ENCODE results near the gene B4GALNT3. TPM values are rescaled to one million over a fixed set of nuclear protein-coding genes. Genes with fewer than 3 reads are reported as not detected.

The B4GALNT3 gene
- total RNA-seq, 4 donors from 2014 or later = 30.7 to 66.2 (median 35.0) TPM

DNA sequence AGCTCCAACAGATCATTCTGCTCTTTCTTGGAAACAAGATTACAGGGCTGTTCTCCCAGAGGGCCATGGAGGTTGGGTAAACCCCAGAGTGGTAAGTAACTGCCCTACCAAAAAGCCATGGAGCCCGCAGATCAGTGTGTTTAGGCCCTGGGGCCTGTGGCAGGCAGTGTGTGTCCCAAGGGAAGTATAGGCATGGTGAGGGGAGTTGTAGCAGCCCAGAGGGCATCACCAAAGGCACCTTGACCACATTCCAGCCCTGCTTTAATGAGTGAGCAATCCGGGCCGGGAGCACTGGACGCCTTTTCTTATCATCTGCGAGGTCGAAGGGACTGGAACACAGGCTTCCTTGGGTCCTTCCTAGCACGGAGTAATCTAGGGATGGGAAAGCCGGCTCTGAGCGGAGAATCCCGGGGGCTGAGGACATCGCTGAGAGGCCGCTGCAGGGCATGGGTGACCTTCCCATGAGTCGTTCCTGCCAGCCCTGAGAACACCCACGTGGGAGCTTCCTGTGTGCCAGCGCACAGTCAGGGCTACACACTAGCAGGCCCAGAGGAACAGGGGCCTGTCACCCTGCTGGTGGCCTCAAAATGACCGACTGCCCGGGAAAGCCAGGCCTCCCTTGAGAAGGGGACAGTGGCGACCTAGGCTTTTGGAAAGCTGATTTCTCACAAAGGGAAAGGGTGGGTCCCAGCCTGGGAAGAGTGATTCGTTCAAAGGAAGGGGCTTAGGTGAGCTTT is 112.2 kb downstream of the B4GALNT3 start:
- no peak overlapping the region for H3K4me3 ChIP-seq
- no peaks in the 10 kb centered on the region for H3K9me3 ChIP-seq
- DNase-seq (ENCODE audit: low spot score in 2 of 2) = peak in 1 of 2 donors; percentile 78
- no peaks in the 10 kb centered on the region for H3K27me3 ChIP-seq
- peak overlapping the region; percentile 96 for H3K27ac ChIP-seq
- H3K4me1 ChIP-seq = peaks cover 67% of the 10 kb centered on the region
- TF ChIP-seq POLR2A (IDR thresholded peaks at IDR 0.05) (no peak), POLR2AphosphoS5 (IDR thresholded peaks at IDR 0.05) (no peak), EP300 (IDR thresholded peaks at IDR 0.05) (no peak), CTCF (IDR thresholded peaks at IDR 0.05) (no peak)
- no peaks in the 10 kb centered on the region for H3K36me3 ChIP-seq
- WGBS = 63% methylated on average over 15 of the region's 19 CpGs

GRCh38 chr12:572532-572899 is 112.8 kb downstream of the B4GALNT3 start:
- H3K27me3 ChIP-seq = no peaks in the 10 kb centered on the region
- H3K4me1 ChIP-seq = peaks cover 68% of the 10 kb centered on the region
- 75% methylated on average over 3 of the region's 3 CpGs for WGBS
- no peaks in the 10 kb centered on the region for H3K36me3 ChIP-seq
- H3K4me3 ChIP-seq = no peak overlapping the region
- TF ChIP-seq CTCF (IDR thresholded peaks at IDR 0.05) = no peak
- TF ChIP-seq EP300 (IDR thresholded peaks at IDR 0.05) = no peak
- no peak for TF ChIP-seq POLR2A (IDR thresholded peaks at IDR 0.05)
- TF ChIP-seq POLR2AphosphoS5 (IDR thresholded peaks at IDR 0.05) = no peak
- no peaks in the 10 kb centered on the region for H3K9me3 ChIP-seq
- peak overlapping the region; percentile 96 for H3K27ac ChIP-seq
- DNase-seq (ENCODE audit: low spot score in 2 of 2) = no peak

- H3K27me3 ChIP-seq = no peaks in the 10 kb centered on the region
- peaks cover 69% of the 10 kb centered on the region for H3K4me1 ChIP-seq
- DNase-seq (ENCODE audit: low spot score in 2 of 2) = peak in 1 of 2 donors; percentile 24
- H3K4me3 ChIP-seq = no peak overlapping the region
- no peak for TF ChIP-seq CTCF (IDR thresholded peaks at IDR 0.05)
- TF ChIP-seq POLR2A (IDR thresholded peaks at IDR 0.05) = no peak
- no peak for TF ChIP-seq POLR2AphosphoS5 (IDR thresholded peaks at IDR 0.05)
- no peak for TF ChIP-seq EP300 (IDR thresholded peaks at IDR 0.05)
- no peaks in the 10 kb centered on the region for H3K36me3 ChIP-seq
- peak overlapping the region; percentile 90 for H3K27ac ChIP-seq
- WGBS = 74% methylated on average over 5 of the region's 5 CpGs
- no peaks in the 10 kb centered on the region for H3K9me3 ChIP-seq
Measured at GRCh38 chr12:573232-573631, 113.5 kb downstream of the B4GALNT3 start.

GRCh38 chr12:574475-575128 is 114.9 kb downstream of the B4GALNT3 start:
- H3K27me3 ChIP-seq = no peaks in the 10 kb centered on the region
- no peak overlapping the region for H3K4me3 ChIP-seq
- peak in 1 of 2 donors; percentile 13 for DNase-seq (ENCODE audit: low spot score in 2 of 2)
- H3K27ac ChIP-seq = peak overlapping the region; percentile 90
- H3K9me3 ChIP-seq = no peaks in the 10 kb centered on the region
- 52% methylated on average over 3 of the region's 3 CpGs for WGBS
- H3K36me3 ChIP-seq = no peaks in the 10 kb centered on the region
- TF ChIP-seq EP300 (IDR thresholded peaks at IDR 0.05) (no peak), POLR2A (IDR thresholded peaks at IDR 0.05) (no peak), CTCF (IDR thresholded peaks at IDR 0.05) (no peak), POLR2AphosphoS5 (IDR thresholded peaks at IDR 0.05) (no peak)
- H3K4me1 ChIP-seq = peaks cover 76% of the 10 kb centered on the region

DNA sequence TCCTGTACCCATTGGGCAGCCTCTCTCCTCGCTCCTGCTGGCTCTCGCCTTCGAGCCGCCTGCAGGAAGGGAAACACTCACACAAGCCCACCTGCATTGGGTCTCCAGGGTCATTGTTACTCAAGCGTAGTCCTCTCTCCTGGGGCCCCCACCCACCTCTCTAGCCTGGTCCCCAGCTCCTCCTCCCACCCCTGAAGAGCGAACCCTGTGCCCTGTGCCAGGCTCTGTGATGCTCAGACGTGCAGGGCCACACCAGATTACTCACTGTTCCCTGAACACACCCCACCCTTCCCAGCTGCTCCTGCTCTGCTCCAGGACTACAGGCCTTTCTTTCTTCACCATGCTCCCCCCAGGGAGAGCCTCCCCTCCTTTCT is 115.4 kb downstream of the B4GALNT3 start:
- Histone ChIP-seq H3K27me3 (no peaks in the 10 kb centered on the region), H3K4me3 (no peak overlapping the region), H3K4me1 (peaks cover 77% of the 10 kb centered on the region), H3K9me3 (no peaks in the 10 kb centered on the region), H3K36me3 (no peaks in the 10 kb centered on the region), H3K27ac (peak overlapping the region; percentile 90)
- peak in 1 of 2 donors; percentile 73 for DNase-seq (ENCODE audit: low spot score in 2 of 2)
- 49% methylated on average over 7 of the region's 7 CpGs for WGBS
- TF ChIP-seq EP300 (IDR thresholded peaks at IDR 0.05) = no peak
- TF ChIP-seq CTCF (IDR thresholded peaks at IDR 0.05) = no peak
- TF ChIP-seq POLR2AphosphoS5 (IDR thresholded peaks at IDR 0.05) = no peak
- TF ChIP-seq POLR2A (IDR thresholded peaks at IDR 0.05) = no peak
